ENCODE measurements around the gene SPON1. TPM values are rescaled to one million over a fixed set of nuclear protein-coding genes. Genes with fewer than 3 reads are reported as not detected.

SPON1 gene
- total RNA-seq, 6 experiments from 2014 or later, result not detected

- no peak overlapping the region for H3K4me3 Mint-ChIP-seq
- no peaks in the 10 kb centered on the region for H3K4me1 Mint-ChIP-seq (ENCODE audit: low read depth)
- DNase-seq, result no peak
- H3K27me3 Mint-ChIP-seq (ENCODE audit: insufficient read depth), result peaks cover 4% of the 10 kb centered on the region; the same call in 1 of the 2 replicates
- TF ChIP-seq, protein P1, sequence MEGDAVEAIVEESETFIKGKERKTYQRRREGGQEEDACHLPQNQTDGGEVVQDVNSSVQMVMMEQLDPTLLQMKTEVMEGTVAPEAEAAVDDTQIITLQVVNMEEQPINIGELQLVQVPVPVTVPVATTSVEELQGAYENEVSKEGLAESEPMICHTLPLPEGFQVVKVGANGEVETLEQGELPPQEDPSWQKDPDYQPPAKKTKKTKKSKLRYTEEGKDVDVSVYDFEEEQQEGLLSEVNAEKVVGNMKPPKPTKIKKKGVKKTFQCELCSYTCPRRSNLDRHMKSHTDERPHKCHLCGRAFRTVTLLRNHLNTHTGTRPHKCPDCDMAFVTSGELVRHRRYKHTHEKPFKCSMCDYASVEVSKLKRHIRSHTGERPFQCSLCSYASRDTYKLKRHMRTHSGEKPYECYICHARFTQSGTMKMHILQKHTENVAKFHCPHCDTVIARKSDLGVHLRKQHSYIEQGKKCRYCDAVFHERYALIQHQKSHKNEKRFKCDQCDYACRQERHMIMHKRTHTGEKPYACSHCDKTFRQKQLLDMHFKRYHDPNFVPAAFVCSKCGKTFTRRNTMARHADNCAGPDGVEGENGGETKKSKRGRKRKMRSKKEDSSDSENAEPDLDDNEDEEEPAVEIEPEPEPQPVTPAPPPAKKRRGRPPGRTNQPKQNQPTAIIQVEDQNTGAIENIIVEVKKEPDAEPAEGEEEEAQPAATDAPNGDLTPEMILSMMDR (IDR thresholded peaks at IDR 0.05), result no peak
- H3K9me3 Mint-ChIP-seq, result no peaks in the 10 kb centered on the region
- H3K36me3 Mint-ChIP-seq (ENCODE audit: low read depth), result no peaks in the 10 kb centered on the region
- no peak overlapping the region for H3K27ac Mint-ChIP-seq
Measured at GRCh38 chr11:14042686-14043465, 80.4 kb downstream of the SPON1 start.

DNA sequence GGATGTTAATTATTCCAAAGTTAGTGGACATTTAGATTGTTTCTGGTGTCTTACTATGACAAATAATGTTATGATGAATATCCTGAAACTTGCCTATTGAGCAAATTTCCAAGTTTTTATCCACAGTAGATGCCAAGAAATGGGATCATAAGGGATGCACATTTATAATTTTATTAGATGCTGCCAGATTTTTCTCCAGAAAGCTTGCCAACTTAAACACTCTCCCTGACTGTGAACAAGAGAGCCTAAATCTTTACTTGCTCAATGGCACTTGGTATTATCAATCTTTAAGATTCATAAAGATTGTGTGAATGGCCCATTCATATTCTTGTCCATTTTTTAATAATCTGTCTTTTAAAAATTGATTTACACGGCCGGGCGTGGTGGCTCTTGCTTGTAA lies 82.4 kb downstream of the SPON1 start:
- Mint-ChIP-seq H3K36me3 (ENCODE audit: low read depth) (no peaks in the 10 kb centered on the region), H3K9me3 (no peaks in the 10 kb centered on the region), H3K27me3 (ENCODE audit: insufficient read depth) (peaks cover 4% of the 10 kb centered on the region; the same call in 1 of the 2 replicates)

DNA sequence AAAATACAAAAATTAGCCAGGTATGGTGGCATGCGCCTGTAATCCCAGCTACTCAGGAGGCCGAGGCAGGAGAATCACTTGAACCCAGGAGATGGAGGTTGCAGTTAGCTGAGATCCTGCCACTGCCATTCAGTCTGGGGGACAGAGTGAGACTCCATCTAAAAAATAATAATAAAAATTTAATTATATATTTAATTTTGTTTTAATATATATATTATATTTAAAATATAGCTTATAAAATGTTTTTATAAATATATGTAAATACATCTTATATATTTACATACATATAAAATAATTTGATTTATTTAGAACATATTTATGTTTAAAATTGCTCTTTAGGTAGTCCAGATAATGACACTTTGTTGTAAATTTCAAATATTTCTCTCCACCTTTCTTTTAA lies 82.9 kb downstream of the SPON1 start:
- Mint-ChIP-seq H3K36me3 (ENCODE audit: low read depth) (no peaks in the 10 kb centered on the region), H3K4me3 (no peak overlapping the region), H3K9me3 (no peaks in the 10 kb centered on the region), H3K27ac (no peak overlapping the region), H3K27me3 (ENCODE audit: insufficient read depth) (peaks cover 4% of the 10 kb centered on the region; the same call in 1 of the 2 replicates), H3K4me1 (ENCODE audit: low read depth) (no peaks in the 10 kb centered on the region)
- DNase-seq, result no peak
- TF ChIP-seq, protein P1 (IDR thresholded peaks at IDR 0.05), result no peak

More for the DNA sequence above, 82.4 kb downstream of the SPON1 start:
- Mint-ChIP-seq H3K4me3 (no peak overlapping the region), H3K4me1 (ENCODE audit: low read depth) (no peaks in the 10 kb centered on the region), H3K27ac (no peak overlapping the region)
- TF ChIP-seq, protein P1 (IDR thresholded peaks at IDR 0.05), result no peak
- DNase-seq, result no peak

DNA sequence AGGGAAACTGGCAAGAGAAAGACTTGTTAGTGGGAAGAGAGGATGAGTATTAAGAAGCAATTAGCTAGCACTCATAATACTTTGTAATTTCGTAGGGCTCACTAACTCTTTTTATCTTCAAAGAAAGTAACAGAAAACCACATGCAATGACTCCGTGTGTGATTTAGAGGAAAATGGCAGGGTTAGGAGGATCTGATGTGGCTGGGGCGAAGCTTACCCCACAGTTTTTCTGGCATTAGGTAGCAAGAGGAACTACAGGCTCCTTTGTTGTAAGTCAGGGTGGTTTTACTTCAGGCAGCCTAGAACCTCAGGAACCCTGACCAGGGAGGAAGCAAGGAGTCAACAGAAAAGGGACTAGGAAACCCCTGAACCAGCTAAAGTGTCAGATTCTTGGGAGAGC lies 89.7 kb downstream of the SPON1 start:
- DNase-seq, result no peak
- H3K4me3 Mint-ChIP-seq, result no peak overlapping the region
- no peak overlapping the region for H3K27ac Mint-ChIP-seq
- TF ChIP-seq, protein P1 (IDR thresholded peaks at IDR 0.05), result no peak
- H3K36me3 Mint-ChIP-seq (ENCODE audit: low read depth), result no peaks in the 10 kb centered on the region
- no peaks in the 10 kb centered on the region for H3K9me3 Mint-ChIP-seq
- peaks cover 2% of the 10 kb centered on the region; the same call in 1 of the 2 replicates for H3K27me3 Mint-ChIP-seq (ENCODE audit: insufficient read depth)
- no peaks in the 10 kb centered on the region for H3K4me1 Mint-ChIP-seq (ENCODE audit: low read depth)

GRCh38 chr11:14054116-14055107 lies 91.9 kb downstream of the SPON1 start:
- TF ChIP-seq, protein P1 (IDR thresholded peaks at IDR 0.05), result no peak
- H3K9me3 Mint-ChIP-seq, result no peaks in the 10 kb centered on the region
- H3K4me3 Mint-ChIP-seq, result no peak overlapping the region
- H3K27ac Mint-ChIP-seq, result no peak overlapping the region
- DNase-seq, result no peak
- H3K36me3 Mint-ChIP-seq (ENCODE audit: low read depth), result no peaks in the 10 kb centered on the region
- peaks cover 5% of the 10 kb centered on the region for H3K27me3 Mint-ChIP-seq (ENCODE audit: insufficient read depth)
- no peaks in the 10 kb centered on the region for H3K4me1 Mint-ChIP-seq (ENCODE audit: low read depth)
